ENCODE results near the gene CENPP.

The CENPP gene

GRCh38 chr9:92660266-92660665 lies 334.5 kb downstream of the CENPP start:
- 97% methylated on average over 3 of the region's 4 CpGs for WGBS (ENCODE audit: insufficient coverage)
- CTCF ChIA-PET: interaction anchor here (0.6 to 1.1 kb wide), 3 partner anchors 9 to 44 kb away, joined by 3 to 7 read pairs (median 3); no protein-coding TSS in a partner anchor

GRCh38 chr9:92661127-92661526 lies 335.4 kb downstream of the CENPP start:
- H3K4me3 ChIP-seq (ENCODE audit: control insufficient read depth in 1 of 7, extremely low read depth in 1 of 7, insufficient read depth in 4 of 7, low read depth in 2 of 7, low read length in 6 of 7): no peak overlapping the region
- no peaks in the 10 kb centered on the region for H3K27me3 ChIP-seq (replicated peaks in 2 of 5; ENCODE audit: control insufficient read depth in 4 of 5, insufficient read depth in 5 of 5, low read length in 4 of 5)
- ChIA-PET POLR2A (no interaction called here), CTCF (no interaction called here)
- no peaks in the 10 kb centered on the region for H3K9me3 ChIP-seq (ENCODE audit: control extremely low read depth in 1 of 5, control insufficient read depth in 4 of 5, insufficient read depth in 2 of 5, low read depth in 1 of 5, low read length in 4 of 5)
- H3K36me3 ChIP-seq (ENCODE audit: control insufficient read depth in 4 of 4, insufficient read depth in 4 of 4, low read length in 3 of 4): peaks cover 0 to 26% (median 11%) of the 10 kb centered on the region in 4 experiments
- 94% methylated on average over 3 of the region's 5 CpGs for WGBS (ENCODE audit: insufficient coverage)
- no peak for DNase-seq
- H3K4me1 ChIP-seq (ENCODE audit: control extremely low read depth in 1 of 4, control insufficient read depth in 4 of 4, insufficient read depth in 4 of 4, low read length in 3 of 4): no peaks in the 10 kb centered on the region
- no peak overlapping the region for H3K27ac ChIP-seq (ENCODE audit: insufficient read depth in 1 of 2, low read depth in 1 of 2, low read length in 2 of 2, poor library complexity in 1 of 2, severe bottlenecking in 2 of 2)

More at GRCh38 chr9:92660266-92660665, 334.5 kb downstream of the CENPP start:
- H3K27me3 ChIP-seq (replicated peaks in 2 of 5; ENCODE audit: control insufficient read depth in 4 of 5, insufficient read depth in 5 of 5, low read length in 4 of 5): no peaks in the 10 kb centered on the region
- no peaks in the 10 kb centered on the region for H3K4me1 ChIP-seq (ENCODE audit: control extremely low read depth in 1 of 4, control insufficient read depth in 4 of 4, insufficient read depth in 4 of 4, low read length in 3 of 4)
- H3K27ac ChIP-seq (ENCODE audit: insufficient read depth in 1 of 2, low read depth in 1 of 2, low read length in 2 of 2, poor library complexity in 1 of 2, severe bottlenecking in 2 of 2): no peak overlapping the region
- POLR2A ChIA-PET: interaction anchor here (1.6 kb wide), 1 partner anchor 10 kb away, joined by 6 read pairs; the partner anchor contains the start of gene IPPK
- peaks cover 4 to 31% (median 17%) of the 10 kb centered on the region in 4 experiments for H3K36me3 ChIP-seq (ENCODE audit: control insufficient read depth in 4 of 4, insufficient read depth in 4 of 4, low read length in 3 of 4)
- DNase-seq: no peak
- H3K9me3 ChIP-seq (ENCODE audit: control extremely low read depth in 1 of 5, control insufficient read depth in 4 of 5, insufficient read depth in 2 of 5, low read depth in 1 of 5, low read length in 4 of 5): no peaks in the 10 kb centered on the region
- no peak overlapping the region for H3K4me3 ChIP-seq (ENCODE audit: control insufficient read depth in 1 of 7, extremely low read depth in 1 of 7, insufficient read depth in 4 of 7, low read depth in 2 of 7, low read length in 6 of 7)

- CTCF ChIA-PET: no interaction called here
- no peak overlapping the region for H3K27ac ChIP-seq (ENCODE audit: insufficient read depth in 1 of 2, low read depth in 1 of 2, low read length in 2 of 2, poor library complexity in 1 of 2, severe bottlenecking in 2 of 2)
- no peak overlapping the region for H3K4me3 ChIP-seq (ENCODE audit: control insufficient read depth in 1 of 7, extremely low read depth in 1 of 7, insufficient read depth in 4 of 7, low read depth in 2 of 7, low read length in 6 of 7)
- DNase-seq: no peak
- POLR2A ChIA-PET: no interaction called here
- peaks cover 0 to 26% (median 10%) of the 10 kb centered on the region in 4 experiments for H3K36me3 ChIP-seq (ENCODE audit: control insufficient read depth in 4 of 4, insufficient read depth in 4 of 4, low read length in 3 of 4)
- WGBS (ENCODE audit: insufficient coverage): 92% methylated on average over 3 of the region's 4 CpGs
- no peaks in the 10 kb centered on the region for H3K9me3 ChIP-seq (ENCODE audit: control extremely low read depth in 1 of 5, control insufficient read depth in 4 of 5, insufficient read depth in 2 of 5, low read depth in 1 of 5, low read length in 4 of 5)
- no peaks in the 10 kb centered on the region for H3K27me3 ChIP-seq (replicated peaks in 2 of 5; ENCODE audit: control insufficient read depth in 4 of 5, insufficient read depth in 5 of 5, low read length in 4 of 5)
- H3K4me1 ChIP-seq (ENCODE audit: control extremely low read depth in 1 of 4, control insufficient read depth in 4 of 4, insufficient read depth in 4 of 4, low read length in 3 of 4): no peaks in the 10 kb centered on the region
Observed at GRCh38 chr9:92661743-92662142, 336.0 kb downstream of the CENPP start.

GRCh38 chr9:92663126-92663525 lies 337.4 kb downstream of the CENPP start:
- Histone ChIP-seq H3K27me3 (replicated peaks in 2 of 5; ENCODE audit: control insufficient read depth in 4 of 5, insufficient read depth in 5 of 5, low read length in 4 of 5) (no peaks in the 10 kb centered on the region), H3K4me1 (ENCODE audit: control extremely low read depth in 1 of 4, control insufficient read depth in 4 of 4, insufficient read depth in 4 of 4, low read length in 3 of 4) (no peaks in the 10 kb centered on the region), H3K27ac (ENCODE audit: insufficient read depth in 1 of 2, low read depth in 1 of 2, low read length in 2 of 2, poor library complexity in 1 of 2, severe bottlenecking in 2 of 2) (no peak overlapping the region), H3K9me3 (ENCODE audit: control extremely low read depth in 1 of 5, control insufficient read depth in 4 of 5, insufficient read depth in 2 of 5, low read depth in 1 of 5, low read length in 4 of 5) (no peaks in the 10 kb centered on the region), H3K4me3 (ENCODE audit: control insufficient read depth in 1 of 7, extremely low read depth in 1 of 7, insufficient read depth in 4 of 7, low read depth in 2 of 7, low read length in 6 of 7) (no peak overlapping the region), H3K36me3 (ENCODE audit: control insufficient read depth in 4 of 4, insufficient read depth in 4 of 4, low read length in 3 of 4) (peaks cover 0 to 27% (median 8%) of the 10 kb centered on the region in 4 experiments)
- ChIA-PET CTCF (interaction anchor here (1.4 kb wide), 1 partner anchor 44 kb away, joined by 5 read pairs; no protein-coding TSS in a partner anchor), POLR2A (no interaction called here)
- no peak for DNase-seq
- 100% methylated on average over 2 of the region's 3 CpGs for WGBS (ENCODE audit: insufficient coverage)

GRCh38 chr9:92663951-92664350 lies 338.2 kb downstream of the CENPP start:
- CTCF ChIA-PET: interaction anchor here (0.8 to 1.4 kb wide), 3 partner anchors 11 to 43 kb away, joined by 3 to 5 read pairs (median 4); no protein-coding TSS in a partner anchor
- H3K27ac ChIP-seq (ENCODE audit: insufficient read depth in 1 of 2, low read depth in 1 of 2, low read length in 2 of 2, poor library complexity in 1 of 2, severe bottlenecking in 2 of 2): no peak overlapping the region
- peaks cover 0 to 5% (median 4%) of the 10 kb centered on the region in 4 experiments for H3K4me1 ChIP-seq (ENCODE audit: control extremely low read depth in 1 of 4, control insufficient read depth in 4 of 4, insufficient read depth in 4 of 4, low read length in 3 of 4)
- DNase-seq: no peak
- peaks cover 0 to 22% (median 7%) of the 10 kb centered on the region in 4 experiments for H3K36me3 ChIP-seq (ENCODE audit: control insufficient read depth in 4 of 4, insufficient read depth in 4 of 4, low read length in 3 of 4)
- no peaks in the 10 kb centered on the region for H3K9me3 ChIP-seq (ENCODE audit: control extremely low read depth in 1 of 5, control insufficient read depth in 4 of 5, insufficient read depth in 2 of 5, low read depth in 1 of 5, low read length in 4 of 5)
- POLR2A ChIA-PET: interaction anchor here (0.6 kb wide), 1 partner anchor 100 kb away, joined by 3 read pairs; no protein-coding TSS in a partner anchor
- no peak overlapping the region for H3K4me3 ChIP-seq (ENCODE audit: control insufficient read depth in 1 of 7, extremely low read depth in 1 of 7, insufficient read depth in 4 of 7, low read depth in 2 of 7, low read length in 6 of 7)
- WGBS (ENCODE audit: insufficient coverage): 98% methylated on average over 10 of the region's 10 CpGs
- no peaks in the 10 kb centered on the region for H3K27me3 ChIP-seq (replicated peaks in 2 of 5; ENCODE audit: control insufficient read depth in 4 of 5, insufficient read depth in 5 of 5, low read length in 4 of 5)

- H3K27me3 ChIP-seq (replicated peaks in 2 of 5; ENCODE audit: control insufficient read depth in 4 of 5, insufficient read depth in 5 of 5, low read length in 4 of 5): no peaks in the 10 kb centered on the region
- ChIA-PET POLR2A (interaction anchor here (0.6 kb wide), 1 partner anchor 99 kb away, joined by 3 read pairs; no protein-coding TSS in a partner anchor), CTCF (interaction anchor here (1.4 kb wide), 2 partner anchors 12 to 42 kb away, joined by 4 to 5 read pairs; no protein-coding TSS in a partner anchor)
- H3K4me3 ChIP-seq (ENCODE audit: control insufficient read depth in 1 of 7, extremely low read depth in 1 of 7, insufficient read depth in 4 of 7, low read depth in 2 of 7, low read length in 6 of 7): no peak overlapping the region
- no peak overlapping the region for H3K27ac ChIP-seq (ENCODE audit: insufficient read depth in 1 of 2, low read depth in 1 of 2, low read length in 2 of 2, poor library complexity in 1 of 2, severe bottlenecking in 2 of 2)
- H3K9me3 ChIP-seq (ENCODE audit: control extremely low read depth in 1 of 5, control insufficient read depth in 4 of 5, insufficient read depth in 2 of 5, low read depth in 1 of 5, low read length in 4 of 5): no peaks in the 10 kb centered on the region
- H3K4me1 ChIP-seq (ENCODE audit: control extremely low read depth in 1 of 4, control insufficient read depth in 4 of 4, insufficient read depth in 4 of 4, low read length in 3 of 4): peaks cover 0 to 11% (median 10%) of the 10 kb centered on the region in 4 experiments
- DNase-seq: no peak
- WGBS (ENCODE audit: insufficient coverage): 85% methylated on average over 12 of the region's 13 CpGs
- peaks cover 0 to 22% (median 7%) of the 10 kb centered on the region in 4 experiments for H3K36me3 ChIP-seq (ENCODE audit: control insufficient read depth in 4 of 4, insufficient read depth in 4 of 4, low read length in 3 of 4)
Observed at GRCh38 chr9:92664394-92665152, 338.8 kb downstream of the CENPP start.

GRCh38 chr9:92665836-92666235 lies 340.1 kb downstream of the CENPP start:
- DNase-seq: no peak
- Histone ChIP-seq H3K27me3 (replicated peaks in 2 of 5; ENCODE audit: control insufficient read depth in 4 of 5, insufficient read depth in 5 of 5, low read length in 4 of 5) (no peaks in the 10 kb centered on the region), H3K4me1 (ENCODE audit: control extremely low read depth in 1 of 4, control insufficient read depth in 4 of 4, insufficient read depth in 4 of 4, low read length in 3 of 4) (peaks cover 0 to 13% (median 10%) of the 10 kb centered on the region in 4 experiments), H3K4me3 (ENCODE audit: control insufficient read depth in 1 of 7, extremely low read depth in 1 of 7, insufficient read depth in 4 of 7, low read depth in 2 of 7, low read length in 6 of 7) (no peak overlapping the region), H3K9me3 (ENCODE audit: control extremely low read depth in 1 of 5, control insufficient read depth in 4 of 5, insufficient read depth in 2 of 5, low read depth in 1 of 5, low read length in 4 of 5) (no peaks in the 10 kb centered on the region), H3K36me3 (ENCODE audit: control insufficient read depth in 4 of 4, insufficient read depth in 4 of 4, low read length in 3 of 4) (peaks cover 0 to 22% (median 7%) of the 10 kb centered on the region in 4 experiments), H3K27ac (ENCODE audit: insufficient read depth in 1 of 2, low read depth in 1 of 2, low read length in 2 of 2, poor library complexity in 1 of 2, severe bottlenecking in 2 of 2) (no peak overlapping the region)
- CTCF ChIA-PET: interaction anchor here (1.4 kb wide), 1 partner anchor 125 kb away, joined by 3 read pairs; no protein-coding TSS in a partner anchor
- WGBS (ENCODE audit: insufficient coverage): 100% methylated on average over 2 of the region's 3 CpGs
- POLR2A ChIA-PET: no interaction called here

Data from common myeloid progenitor, CD34-positive (primary cell).